Activated T-helper 1 cell treated with Interleukin-2 at 50 U/mL for 16 hours (primary cell): ENCODE measurements around the gene BGLAP.

ENCODE experiments used
- DNase-seq: peaks from one replicate; pipeline ENCODE4 v3.0.0-alpha.2; 2020; ENCODE audit warnings: low read depth

BGLAP gene

DNA sequence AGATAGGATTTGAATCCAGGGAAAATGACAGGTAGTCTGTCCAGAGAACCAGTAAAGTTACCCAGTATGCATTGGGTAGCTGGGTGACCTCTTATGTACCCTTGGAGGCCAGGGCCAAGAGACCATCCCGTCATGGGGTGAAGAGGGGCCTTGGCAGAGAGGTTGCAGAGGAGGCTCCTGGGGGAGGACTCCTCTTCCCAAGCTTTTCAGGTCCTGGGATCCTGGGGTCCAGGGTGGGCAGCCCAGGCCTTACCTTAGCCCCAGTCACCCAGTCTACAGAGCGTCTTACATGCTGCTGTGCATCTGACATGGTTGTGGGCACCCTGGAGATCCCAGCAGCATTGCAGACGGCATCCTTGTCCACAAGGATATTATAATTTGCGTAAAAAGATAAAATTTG lies 15.2 kb upstream of the BGLAP start:
- no peak for DNase-seq

DNA sequence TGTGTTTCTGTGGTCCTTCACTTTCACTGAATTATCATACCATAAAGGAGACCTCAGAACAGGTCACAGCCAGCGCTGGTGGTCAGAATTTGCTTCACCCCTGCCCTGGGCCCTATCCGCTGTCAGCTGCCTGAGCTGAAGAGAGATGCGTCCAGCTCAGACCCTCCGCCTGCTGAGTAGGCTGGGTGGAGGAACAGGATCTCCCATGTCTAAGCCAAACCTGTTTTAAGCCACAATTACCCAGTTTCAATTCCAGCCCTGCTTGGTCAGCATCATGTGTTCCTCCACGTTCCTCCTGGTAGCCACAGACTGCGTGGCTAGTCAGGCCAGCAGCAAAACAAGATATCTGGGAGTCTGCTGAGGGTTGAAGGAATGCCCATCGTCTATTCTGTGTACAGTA lies 13.5 kb upstream of the BGLAP start:
- DNase-seq, result no peak

DNA sequence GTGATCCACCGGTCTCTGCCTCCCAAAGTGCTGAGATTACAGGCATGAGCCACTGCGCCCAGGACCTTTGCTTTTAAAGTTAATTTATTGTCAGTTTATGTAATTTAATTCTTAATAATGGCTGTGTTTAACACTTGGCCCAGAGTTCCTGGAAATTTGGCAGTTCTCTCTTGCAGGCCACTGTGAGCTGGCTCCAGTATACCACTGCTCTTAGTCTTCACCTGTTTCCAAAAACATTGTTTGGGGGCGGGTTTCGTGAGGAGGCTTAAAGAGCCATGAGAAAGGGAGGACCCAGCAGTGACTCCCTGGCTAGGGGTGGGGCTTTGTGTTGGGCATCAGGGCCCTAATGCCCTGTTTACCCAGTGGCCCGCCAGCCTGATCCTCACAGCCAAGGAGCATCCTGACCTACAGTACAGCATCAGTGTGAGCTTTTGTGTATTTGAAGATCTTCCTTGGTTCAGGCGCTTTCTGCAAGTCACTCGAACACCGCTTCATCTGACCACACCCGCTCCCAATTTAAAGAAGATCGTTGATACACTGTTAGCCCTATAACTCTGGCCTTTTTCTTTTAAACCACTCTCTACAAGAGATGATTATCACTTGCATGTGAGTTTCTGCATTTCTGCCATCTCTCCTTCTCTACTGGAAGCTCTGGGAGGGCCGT lies 12.0 kb upstream of the BGLAP start:
- no peak for DNase-seq

DNA sequence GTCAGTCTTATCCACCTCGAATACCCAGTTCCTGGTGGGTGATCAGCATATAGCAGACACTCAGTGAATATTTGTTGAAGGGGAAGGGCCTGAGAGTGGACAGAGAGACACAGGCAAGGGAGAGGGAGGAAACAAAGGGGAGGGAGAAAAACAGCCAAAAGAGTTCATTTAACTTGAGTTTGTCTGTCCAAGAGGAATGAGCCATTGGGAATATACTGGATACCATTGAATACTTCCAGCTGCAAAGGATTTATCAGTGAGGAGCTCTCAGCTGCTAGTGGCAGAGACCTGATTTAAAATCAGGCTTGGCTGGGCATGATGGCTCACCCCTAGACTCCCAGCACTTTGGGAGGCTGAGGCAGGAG lies 11.5 kb upstream of the BGLAP start:
- no peak for DNase-seq

DNA sequence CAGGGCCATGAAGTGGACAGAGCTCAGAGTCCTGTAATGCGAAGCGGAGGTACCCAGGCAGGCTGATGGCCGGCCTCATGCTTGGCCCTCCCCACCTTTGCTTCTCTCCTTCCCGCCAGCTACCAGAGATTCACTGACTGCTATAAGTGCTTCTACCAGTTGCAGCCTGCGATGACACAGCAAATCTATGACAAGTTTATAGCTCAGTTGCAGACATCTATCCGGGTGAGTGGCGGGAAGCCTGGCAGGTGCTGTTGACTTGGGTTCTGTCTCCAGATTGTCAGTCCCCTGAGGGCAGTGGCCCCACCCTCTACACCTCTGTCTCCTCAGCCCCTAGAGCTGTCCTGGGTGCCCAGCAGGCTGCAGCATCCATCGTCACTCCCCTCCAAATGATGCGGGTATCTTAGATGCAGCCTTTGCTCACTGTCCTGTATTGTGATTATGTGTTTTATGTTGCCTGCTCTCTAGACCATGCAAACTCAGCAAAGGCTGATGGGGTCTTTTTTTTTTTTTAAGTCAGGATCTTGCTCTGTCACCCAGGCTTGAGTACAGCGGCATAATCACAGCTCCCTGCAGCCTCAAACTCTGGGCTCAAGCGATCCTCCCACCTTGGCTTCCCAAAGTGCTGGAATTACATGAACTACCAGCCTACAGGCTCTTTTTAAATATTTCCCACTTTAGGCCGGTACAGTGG lies 9.6 kb upstream of the BGLAP start:
- no peak for DNase-seq

DNA sequence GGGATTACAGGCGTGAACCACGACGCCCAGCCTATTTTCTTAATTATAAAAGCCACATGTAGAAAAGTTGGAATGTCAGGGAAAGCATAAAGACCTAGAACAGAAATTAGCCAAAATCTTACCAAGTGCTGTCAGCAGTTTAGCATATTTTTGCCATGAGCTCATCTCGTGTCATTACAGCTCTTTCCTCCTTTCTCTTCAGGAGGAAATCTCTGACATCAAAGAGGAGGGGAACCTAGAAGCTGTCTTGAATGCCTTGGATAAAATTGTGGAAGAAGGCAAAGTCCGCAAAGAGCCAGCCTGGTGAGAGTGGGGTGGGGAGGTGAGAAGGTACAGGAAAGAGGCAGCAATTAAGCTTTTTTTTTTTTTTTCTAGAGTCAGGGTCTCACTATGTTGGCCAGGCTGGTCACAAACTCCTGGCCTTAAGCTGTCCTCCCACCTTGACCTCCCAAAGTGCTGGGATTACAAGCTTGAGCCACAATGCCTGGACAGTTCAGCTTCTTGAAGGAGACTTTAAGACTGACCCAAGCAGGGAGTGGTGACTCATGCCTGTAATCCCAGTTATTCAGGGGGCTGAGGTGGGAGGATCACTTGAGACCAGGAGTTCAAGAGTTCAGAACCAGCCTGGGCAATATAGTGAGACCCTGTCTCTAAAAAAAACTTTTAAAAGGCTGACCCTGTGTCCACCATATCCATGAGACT lies 8.4 kb upstream of the BGLAP start:
- DNase-seq, result no peak

DNA sequence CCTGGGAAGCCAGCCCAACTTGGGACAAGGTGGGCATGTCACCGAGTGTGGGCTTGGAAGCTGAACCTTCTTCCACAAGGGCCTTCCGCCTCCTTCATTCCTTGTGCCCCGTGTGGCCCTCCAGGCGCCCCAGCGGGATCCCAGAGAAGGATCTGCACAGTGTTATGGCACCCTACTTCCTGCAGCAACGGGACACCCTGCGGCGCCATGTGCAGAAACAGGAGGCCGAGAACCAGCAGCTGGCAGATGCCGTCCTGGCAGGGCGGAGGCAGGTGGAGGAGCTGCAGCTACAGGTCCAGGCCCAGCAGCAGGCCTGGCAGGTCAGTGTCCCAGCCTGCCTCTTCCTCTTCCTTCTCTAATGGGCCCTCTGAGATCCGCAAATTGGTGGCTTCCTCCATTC lies 5.8 kb upstream of the BGLAP start:
- DNase-seq, result no peak

DNA sequence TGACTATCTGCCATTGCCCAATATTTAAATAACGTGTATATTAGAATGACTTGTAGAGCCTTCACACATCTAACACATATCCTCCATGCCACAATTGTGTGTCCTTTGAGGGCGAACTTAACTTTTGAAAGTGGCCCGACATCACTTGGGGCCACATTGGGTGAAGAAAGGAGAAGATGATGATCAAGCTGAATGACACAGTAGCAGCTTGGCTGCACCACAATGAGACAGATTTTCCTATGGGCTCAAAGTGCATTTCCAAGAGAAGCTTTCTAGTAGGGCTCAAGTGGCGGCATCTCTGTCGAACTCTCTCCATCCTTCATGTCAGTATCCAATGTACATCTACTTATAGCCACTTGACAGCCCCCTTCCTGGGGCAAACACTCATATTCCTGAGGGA lies 3.7 kb upstream of the BGLAP start:
- no peak for DNase-seq

DNA sequence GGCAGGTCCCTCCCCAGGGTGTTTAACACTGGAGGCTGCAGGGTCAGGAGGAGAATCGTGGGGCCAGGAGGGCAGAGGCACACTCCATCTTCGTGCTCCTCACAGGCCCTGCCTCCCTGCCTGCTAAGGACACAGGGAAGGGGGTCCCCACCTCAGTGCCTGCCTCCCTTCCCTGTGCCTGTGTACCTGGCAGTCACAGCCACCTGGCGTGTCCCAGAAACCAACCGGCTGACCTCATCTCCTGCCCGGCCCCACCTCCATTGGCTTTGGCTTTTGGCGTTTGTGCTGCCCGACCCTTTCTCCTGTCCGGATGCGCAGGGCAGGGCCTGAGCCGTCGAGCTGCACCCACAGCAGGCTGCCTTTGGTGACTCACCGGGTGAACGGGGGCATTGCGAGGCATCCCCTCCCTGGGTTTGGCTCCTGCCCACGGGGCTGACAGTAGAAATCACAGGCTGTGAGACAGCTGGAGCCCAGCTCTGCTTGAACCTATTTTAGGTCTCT lies 623 bp upstream of the BGLAP start:
- DNase-seq, result no peak

DNA sequence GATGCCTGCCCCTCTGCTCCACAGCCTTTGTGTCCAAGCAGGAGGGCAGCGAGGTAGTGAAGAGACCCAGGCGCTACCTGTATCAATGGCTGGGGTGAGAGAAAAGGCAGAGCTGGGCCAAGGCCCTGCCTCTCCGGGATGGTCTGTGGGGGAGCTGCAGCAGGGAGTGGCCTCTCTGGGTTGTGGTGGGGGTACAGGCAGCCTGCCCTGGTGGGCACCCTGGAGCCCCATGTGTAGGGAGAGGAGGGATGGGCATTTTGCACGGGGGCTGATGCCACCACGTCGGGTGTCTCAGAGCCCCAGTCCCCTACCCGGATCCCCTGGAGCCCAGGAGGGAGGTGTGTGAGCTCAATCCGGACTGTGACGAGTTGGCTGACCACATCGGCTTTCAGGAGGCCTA lies 754 bp downstream of the BGLAP start:
- DNase-seq, result no peak

DNA sequence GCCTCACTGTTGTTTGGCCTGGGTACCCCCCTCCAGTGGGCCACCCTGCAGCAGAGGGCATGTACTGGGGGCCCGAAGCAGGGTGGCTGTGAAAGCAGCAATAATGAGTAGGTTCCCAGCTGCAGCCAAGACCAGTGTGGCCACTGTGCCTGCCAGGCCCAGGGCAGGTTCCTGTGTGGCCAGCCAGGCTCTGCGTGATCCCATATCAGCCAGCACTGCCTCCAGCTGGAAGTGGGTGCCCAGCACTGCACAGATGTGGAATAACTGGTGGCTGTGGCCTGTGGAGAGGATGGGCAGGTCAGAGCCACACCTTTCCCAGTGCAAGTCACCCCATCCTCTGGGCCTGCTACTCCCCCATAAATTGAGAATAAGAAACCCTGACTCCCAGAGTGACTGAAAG lies 2.1 kb downstream of the BGLAP start:
- no peak for DNase-seq

DNA sequence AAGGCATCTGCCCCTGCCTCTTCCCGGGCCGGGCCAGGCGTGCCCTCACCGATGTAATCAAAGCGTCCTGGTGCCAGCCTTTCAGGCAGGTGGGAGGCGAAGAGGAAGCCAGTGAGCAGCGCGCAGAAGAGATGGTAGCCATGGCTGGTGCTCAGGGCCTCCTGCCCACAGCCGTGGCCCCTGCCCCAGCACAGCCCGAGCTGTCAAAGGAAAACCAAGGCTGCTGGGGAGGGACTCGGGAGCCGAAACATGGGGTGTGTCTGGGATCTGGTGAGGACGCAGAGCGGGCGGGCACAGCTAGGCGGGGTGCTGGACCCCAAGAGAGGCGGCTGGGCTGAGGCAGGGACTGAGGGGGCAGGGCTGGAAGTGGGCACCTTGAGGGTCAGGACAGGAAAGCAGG lies 2.7 kb downstream of the BGLAP start:
- no peak for DNase-seq

DNA sequence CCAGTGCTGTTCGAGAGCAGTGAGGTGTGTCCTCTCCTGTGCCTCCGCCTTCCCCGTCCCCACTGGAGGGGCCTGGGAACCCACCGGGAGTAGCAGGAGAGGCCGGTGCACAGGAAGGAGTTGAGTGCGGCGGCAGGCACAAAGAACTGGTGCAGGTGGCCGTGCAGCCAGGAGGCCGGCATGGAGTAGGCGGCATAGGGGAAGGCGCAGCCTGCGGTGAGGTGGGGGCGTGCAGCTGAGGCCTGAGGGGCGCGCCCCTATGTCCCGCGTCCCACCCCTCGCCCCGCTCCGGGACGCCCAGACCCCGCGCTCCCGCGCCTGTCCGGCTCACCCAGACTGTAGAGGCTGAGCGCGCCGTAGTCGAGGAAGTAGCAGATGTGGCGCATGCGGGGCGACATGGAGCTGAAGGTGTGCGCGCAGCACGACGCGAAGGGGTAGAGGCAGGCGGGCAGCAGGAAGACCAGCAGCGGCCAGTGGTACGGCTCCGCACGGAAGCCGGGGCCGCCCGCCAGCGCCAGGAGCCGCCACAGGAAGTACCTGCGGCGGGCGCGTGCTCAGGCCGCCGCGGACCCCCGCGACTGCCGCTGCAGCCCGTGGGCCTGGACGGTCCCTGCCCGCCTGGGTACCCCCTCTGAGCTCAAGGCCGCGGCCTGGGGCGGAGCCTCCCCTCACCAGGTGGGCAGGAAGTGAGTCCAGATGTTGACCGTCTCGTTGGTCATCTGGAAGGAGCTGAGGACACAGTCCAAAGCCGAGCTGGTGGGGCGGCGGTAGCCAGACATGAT lies 3.7 kb downstream of the BGLAP start:
- peak; percentile 23 for DNase-seq

DNA sequence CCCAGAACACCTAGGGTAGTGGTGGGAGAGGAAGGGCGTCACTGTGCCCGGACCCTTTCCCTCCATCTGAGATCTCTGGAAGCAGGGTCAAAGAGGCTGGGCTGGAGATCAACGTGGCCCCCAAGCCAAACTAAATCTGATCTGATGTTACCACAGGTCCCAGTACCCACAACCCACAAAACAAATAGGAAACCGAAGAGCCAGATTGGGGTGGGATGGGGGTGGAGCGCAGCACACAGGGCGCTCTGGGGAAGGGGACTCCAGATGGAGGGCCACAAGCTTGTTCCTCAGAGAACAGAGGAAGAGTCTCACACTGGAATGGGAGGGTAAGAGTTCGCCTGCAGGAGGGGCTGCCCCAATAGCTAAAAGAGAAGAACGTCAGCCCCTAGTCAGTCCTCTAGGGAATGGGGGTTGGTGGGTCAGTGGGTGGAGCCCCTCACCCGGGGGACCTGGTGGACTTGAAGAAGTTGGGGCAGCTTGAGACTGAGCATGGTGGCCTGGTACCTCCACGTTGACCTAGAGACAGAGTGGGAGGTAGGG lies 4.3 kb downstream of the BGLAP start:
- no peak for DNase-seq

DNA sequence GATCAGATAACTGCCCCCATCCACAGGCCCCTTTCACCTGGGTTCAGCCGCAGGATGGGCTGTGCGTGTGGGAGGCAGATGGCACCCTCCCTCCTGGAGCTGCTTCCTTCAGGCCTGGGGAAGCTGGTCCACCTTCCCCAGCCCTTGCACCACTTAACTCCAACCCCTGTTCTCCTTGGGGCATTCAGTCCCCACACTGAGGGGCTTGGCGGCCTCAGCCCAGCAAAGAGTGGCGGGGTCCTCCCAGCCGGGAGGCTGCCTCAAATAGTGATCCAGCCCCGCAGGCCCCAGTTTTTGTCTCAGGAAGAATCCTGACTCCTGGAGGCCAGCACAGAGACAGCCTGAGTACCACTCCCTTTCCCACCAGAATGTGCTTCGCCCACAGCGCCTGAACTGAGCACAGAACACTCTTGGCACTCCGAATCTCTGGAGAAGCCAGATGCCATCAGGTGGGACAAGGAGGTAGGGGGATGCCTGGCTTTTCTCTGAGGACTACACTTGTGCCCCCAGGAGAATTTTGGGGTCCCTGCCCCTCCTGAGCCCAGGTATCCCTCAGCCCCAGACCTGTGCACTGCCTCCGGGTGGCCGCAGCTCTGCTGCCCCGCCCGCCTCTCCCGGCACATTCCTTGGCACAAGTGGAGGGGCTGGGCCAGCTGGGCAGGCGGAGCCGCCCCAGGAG lies 4.9 kb downstream of the BGLAP start:
- DNase-seq, result no peak

DNA sequence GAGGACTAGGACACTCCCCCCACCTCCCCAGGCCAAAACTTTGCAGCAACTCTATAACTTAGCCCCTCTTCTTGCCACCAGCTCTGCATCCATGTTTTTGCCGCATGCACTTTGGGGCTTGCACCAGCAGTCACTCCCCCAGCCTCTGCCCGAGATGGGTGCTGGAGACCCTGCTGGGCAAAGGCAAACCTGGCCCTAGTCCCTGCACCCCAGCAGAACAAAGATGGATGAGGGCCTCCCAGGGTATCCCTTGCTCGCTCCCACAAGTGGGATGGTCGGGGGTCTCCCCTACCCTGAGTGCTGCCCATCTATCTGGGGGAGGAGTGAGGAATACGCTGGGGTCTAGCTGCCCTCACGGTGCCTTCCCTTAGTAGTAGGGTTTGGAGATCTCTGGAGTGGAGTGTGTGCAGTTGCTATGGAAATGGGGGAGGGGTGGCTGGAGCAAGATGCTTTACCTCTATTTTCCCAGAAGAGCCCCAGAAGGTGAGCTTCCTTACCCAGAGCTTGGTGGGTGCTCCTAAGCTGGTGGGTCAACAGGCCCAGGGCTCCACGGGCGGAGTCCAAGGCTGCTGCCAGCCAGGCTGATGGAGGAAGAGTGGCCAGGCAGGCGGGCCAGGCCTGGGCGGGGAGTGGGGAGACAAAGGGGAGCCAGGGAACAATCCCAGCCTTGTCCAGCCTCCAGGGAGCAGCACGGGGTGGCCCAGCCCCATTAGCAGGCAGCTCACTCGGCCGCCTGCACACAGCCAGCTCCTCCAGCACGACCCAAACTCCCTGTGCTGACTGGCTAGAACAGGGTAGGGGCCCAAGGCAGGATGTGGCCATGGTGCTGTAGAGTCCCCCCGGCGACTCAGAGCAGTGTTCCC lies 5.7 kb downstream of the BGLAP start, which contains the start of gene PAQR6:
Gene PAQR6 (minus strand): TSS at position 597 of the 863 bp plus-strand sequence. CDS start 1,325 bp downstream, outside the sequence.
- no peak for DNase-seq

DNA sequence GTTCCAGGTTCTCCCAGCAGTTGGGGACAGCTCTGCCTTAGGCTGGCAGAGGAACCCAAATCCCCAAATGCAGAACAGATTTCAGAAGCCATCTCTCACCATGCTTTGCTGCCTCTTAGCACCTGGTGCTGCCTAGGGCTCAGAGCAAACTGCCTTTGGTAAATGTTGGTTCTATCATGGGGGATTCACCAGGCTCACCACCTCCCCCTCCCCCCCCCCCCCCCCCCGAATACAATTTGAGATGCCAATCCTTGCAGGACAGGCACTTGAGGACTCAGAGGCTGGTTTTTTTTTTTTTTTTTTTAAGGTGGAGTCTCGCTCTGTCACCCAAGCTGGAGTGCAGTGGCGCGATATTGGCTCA lies 6.3 kb downstream of the BGLAP start:
- no peak for DNase-seq

DNA sequence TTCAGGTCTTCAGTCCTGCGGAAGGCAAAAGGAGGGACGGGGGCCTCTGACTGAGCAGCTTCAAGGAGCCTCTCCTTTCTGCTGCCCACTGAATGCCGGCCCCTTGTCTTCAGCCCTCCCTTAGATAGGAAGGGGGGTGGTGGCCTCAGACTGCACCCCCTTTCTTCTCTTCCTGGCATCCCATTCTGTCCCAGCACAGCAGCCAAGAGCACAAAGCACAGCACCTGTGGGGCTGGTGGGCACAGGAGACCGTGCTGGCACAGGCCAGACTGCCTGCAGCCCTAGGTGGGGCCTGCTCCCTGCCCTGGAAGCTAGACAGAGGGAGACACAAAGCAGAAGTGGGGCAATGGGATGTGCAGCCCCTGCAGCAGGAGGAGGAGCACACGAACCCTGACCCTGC lies 7.6 kb downstream of the BGLAP start:
- no peak for DNase-seq

DNA sequence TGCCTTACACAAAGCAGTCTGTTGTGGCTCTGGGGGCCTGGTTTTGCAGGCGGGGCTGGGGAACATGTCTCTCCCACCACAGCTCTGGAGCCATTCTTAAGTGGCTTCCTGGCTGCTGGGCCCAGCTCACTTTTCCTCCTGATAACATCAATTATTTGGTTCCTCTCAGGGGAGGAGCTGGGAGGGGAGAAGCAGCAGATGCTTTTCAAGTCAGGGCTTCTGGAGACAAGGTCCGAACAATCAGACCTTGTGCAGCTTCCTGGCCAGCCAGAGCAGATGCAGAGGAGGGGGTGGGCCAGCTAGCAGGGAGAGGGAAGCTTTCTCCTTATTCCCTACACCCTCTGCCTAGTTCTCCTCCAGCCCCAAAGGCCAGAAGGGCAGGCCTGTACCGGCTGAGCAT lies 9.5 kb downstream of the BGLAP start:
- no peak for DNase-seq

DNA sequence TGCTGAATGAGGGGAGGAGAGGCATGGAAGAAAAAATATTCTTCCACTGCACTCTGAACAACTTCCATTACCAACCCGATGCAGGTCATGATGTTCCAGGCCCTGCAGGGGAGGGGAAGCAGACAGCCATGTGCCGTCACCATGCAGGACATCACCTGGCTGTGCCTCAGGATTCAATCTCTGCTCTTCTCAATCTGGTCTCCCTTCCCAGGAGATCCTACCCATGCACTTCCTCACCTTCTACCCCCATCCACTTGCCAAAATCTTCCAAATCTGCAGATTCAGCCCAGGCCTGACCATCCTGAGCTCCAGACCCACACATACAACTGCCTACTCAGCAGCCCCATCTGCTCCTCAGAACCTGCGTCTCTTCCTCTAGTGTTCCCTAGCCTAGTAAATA lies 11.7 kb downstream of the BGLAP start:
- DNase-seq, result no peak

DNA sequence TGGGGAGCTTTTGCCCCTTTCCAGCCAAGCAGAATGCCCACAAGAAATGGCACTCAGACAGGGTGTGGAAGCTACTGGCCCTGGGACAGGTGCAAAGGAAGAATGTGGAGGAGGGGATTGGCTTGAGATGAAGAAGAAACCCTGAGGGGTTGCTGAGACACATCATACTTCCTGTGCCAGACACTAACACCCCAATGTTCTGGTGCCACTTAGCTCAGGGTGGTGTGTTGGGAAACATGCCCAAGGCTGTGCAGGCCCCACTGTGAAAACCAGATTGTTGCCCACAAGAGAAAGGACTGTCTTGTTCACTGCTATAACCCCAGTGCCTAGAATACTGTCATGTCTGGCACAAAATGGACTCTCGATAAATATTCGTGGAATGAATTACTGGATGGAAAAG lies 15.7 kb downstream of the BGLAP start:
- DNase-seq, result no peak
